Stimulated activated effector memory CD8-positive, alpha-beta T cell treated with anti-CD3 and anti-CD28 coated beads, Interleukin-12 subunit alpha, Interleukin-12 subunit beta, amount 100 ng/mL, for 72 hours (primary cell): Measurements from ENCODE around the gene CNST.
"Not testable (repeated sequence)": the region's sequence is repeated elsewhere in the genome, so short reads cannot be mapped to it uniquely, and the experiment has no call there.

Experiments used
- ATAC-seq: fragments of 150-1000 bp; cut with Tn5 transposase; 2 replicates; pipeline ENCODE4 v1.10.0; 2021
- DNase-seq, 2 donors: peaks; one replicate each; pipeline ENCODE4 v3.0.0; 2021 to 2022; ENCODE audit warnings: low spot score in 2 of 2
- H3K27ac Mint-ChIP-seq: one replicate; pipeline ENCODE4 v1.8.0; 2022; ENCODE audit warnings: mild to moderate bottlenecking, mixed read lengths
- H3K36me3 Mint-ChIP-seq: one replicate; pipeline ENCODE4 v1.8.0; 2022; ENCODE audit warnings: mild to moderate bottlenecking, mixed read lengths
- H3K4me1 Mint-ChIP-seq: one replicate; pipeline ENCODE4 v1.8.0; 2022; ENCODE audit warnings: mixed read lengths
- H3K4me3 Mint-ChIP-seq: one replicate; pipeline ENCODE4 v1.8.0; 2022; ENCODE audit warnings: mild to moderate bottlenecking, mixed read lengths
- H3K9me3 Mint-ChIP-seq: one replicate; pipeline ENCODE4 v1.8.0; 2022; ENCODE audit warnings: mixed read lengths

CNST gene

GRCh38 chr1:246680696-246681130, 114.5 kb downstream of the CNST start:
- no peak for DNase-seq
- peaks cover 5% of the 10 kb centered on the region for H3K36me3 Mint-ChIP-seq

GRCh38 chr1:246681900-246682895, 115.9 kb downstream of the CNST start:
- peaks cover 5% of the 10 kb centered on the region for H3K36me3 Mint-ChIP-seq
- no peaks in the 10 kb centered on the region for H3K9me3 Mint-ChIP-seq
- H3K4me1 Mint-ChIP-seq: no peaks in the 10 kb centered on the region
- no peak overlapping the region for H3K27ac Mint-ChIP-seq
- no peak for ATAC-seq
- H3K4me3 Mint-ChIP-seq: no peak overlapping the region
- DNase-seq: no peak

More at GRCh38 chr1:246680696-246681130, 114.5 kb downstream of the CNST start:
- ATAC-seq: no peak
- no peaks in the 10 kb centered on the region for H3K9me3 Mint-ChIP-seq
- no peak overlapping the region for H3K4me3 Mint-ChIP-seq
- no peaks in the 10 kb centered on the region for H3K4me1 Mint-ChIP-seq
- H3K27ac Mint-ChIP-seq: no peak overlapping the region

GRCh38 chr1:246683521-246683920, 117.3 kb downstream of the CNST start:
- no peak overlapping the region for H3K27ac Mint-ChIP-seq
- no peak for ATAC-seq
- H3K4me3 Mint-ChIP-seq: no peak overlapping the region
- H3K4me1 Mint-ChIP-seq: no peaks in the 10 kb centered on the region
- no peak for DNase-seq
- peaks cover 5% of the 10 kb centered on the region for H3K36me3 Mint-ChIP-seq
- H3K9me3 Mint-ChIP-seq: no peaks in the 10 kb centered on the region

DNA sequence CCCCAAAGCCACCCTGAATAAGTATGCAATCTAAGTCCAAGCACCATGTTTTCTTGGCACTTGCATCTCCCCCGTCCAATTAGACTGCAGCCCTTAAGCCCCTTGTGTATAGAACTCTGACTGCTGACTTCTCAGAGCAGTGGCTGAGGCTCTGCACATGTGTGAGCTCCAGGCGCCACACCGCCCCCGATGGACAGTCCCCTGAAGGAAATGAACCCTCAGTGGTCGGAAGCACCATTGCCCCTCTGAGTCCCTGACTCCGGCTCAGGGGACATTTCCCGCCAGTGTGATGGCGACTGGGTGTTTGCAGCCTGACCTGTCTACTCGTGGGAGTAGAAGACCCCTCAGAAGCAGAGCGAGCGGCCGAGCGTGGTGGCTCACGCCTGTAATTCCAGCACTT, 120.7 kb downstream of the CNST start:
- Mint-ChIP-seq H3K4me3 (no peak overlapping the region), H3K27ac (no peak overlapping the region), H3K9me3 (no peaks in the 10 kb centered on the region), H3K36me3 (no peaks in the 10 kb centered on the region), H3K4me1 (no peaks in the 10 kb centered on the region)
- DNase-seq (no peak), ATAC-seq (no peak)

DNA sequence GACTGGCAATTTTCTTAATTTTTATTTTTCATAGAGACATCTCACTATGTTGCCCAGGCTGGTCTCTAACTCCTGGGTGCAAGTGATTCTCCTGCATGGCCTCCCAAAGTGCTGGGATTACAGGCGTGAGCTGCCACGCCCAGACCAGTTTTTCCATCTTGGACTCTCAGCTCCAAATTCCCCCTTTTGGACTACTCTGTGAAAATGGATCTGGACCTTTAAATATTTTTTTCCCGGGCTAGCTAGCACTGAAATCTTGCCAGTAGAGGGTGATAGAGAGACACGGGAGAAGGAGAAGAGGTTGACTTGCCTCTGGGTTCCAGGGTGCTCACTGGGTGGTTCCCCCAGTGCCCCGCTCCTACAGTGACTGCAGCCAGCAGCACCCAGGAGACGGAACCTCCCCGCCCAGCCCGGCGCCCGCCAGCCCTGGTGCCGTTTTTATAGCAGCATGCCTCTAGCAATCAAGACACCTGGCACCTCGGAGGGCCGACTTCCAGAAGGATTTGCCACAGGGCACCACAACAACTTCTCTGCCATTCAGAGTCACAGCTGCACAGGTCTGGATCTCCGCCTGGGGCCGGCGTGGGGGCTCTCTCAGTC, 123.3 kb downstream of the CNST start:
- Mint-ChIP-seq H3K27ac (no peak overlapping the region), H3K4me1 (no peaks in the 10 kb centered on the region), H3K36me3 (no peaks in the 10 kb centered on the region), H3K4me3 (no peak overlapping the region), H3K9me3 (peaks cover 3% of the 10 kb centered on the region)
- DNase-seq (peak; percentile 14 to 54), ATAC-seq (peak; percentile 88)

GRCh38 chr1:246690100-246690499, 123.8 kb downstream of the CNST start:
- H3K27ac Mint-ChIP-seq: no peak overlapping the region
- H3K36me3 Mint-ChIP-seq: no peaks in the 10 kb centered on the region
- no peak overlapping the region for H3K4me3 Mint-ChIP-seq
- peaks cover 3% of the 10 kb centered on the region for H3K9me3 Mint-ChIP-seq
- no peaks in the 10 kb centered on the region for H3K4me1 Mint-ChIP-seq
- ATAC-seq (no peak), DNase-seq (no peak)

DNA sequence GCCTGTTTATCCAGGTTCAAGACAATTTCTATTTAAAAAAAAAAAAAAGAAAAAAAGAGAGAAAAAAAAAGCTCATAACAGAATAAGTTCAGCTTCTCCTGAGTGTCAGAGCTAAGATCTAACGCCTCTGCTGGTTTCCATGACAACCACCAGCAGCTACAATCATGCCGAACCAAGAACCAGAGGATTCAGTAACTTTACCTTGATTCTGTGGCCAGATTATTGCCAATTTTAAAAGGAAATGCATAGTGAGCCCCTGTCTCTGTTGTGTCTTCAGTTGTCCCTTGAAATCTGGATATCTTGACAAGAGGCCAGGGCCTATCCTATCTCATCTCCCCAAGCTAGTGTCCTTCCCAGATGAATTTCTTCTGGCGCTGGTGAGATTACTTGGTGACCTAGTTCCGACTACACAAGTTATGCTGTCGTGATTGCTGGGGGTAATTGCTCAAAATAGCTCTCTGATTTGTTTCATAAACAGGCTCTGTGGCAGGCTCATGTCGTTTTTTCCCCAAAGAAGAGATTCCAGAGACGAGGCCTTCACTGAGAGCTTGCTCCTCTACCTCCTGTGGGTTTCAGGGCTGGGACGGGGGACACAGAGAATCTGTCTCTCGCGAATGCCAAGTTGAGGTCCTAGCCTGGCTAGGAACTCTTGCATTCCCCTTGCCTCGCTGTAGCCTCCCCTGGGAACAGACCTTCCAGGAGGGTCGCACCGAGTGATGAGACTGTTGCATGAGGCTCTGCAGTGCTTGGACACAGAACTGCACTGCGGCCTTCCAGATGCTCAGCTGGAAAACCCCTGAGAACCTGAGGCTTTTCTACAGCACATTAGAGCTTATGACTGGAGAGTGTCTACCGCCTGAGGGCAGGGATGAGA, 125.6 kb downstream of the CNST start:
- no peak overlapping the region for H3K4me3 Mint-ChIP-seq
- H3K4me1 Mint-ChIP-seq: peaks cover 6% of the 10 kb centered on the region

DNA sequence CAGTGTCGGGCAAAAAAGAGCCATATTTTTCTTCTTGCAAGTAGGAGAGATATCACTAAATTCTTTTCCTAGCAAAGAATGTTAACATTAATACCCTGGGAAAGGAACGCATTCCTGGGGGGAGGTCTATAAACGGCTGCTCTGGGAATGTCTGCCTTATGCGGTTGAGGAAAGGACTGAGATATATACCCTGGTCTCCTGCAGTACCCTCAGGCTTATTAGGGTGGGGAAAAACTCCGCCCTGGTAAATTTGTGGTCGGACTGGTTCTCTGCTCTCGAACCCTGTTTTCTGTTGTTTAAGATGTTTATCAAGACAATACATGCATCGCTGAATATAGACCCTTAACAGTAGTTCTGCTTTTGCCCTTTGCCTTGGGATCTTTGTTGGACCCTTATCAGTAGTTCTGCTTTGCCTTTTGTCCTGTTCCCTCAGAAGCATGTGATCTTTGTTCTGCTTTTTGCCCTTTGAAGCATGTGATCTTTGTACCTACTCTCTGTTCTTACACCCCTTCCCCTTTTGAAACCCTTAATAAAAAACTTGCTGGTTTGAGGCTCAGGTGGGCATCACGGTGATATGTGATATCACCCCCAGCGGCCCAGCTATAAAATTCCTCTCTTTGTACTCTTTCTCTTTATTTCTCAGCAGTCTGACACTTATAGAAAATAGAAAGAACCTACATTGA, 128.1 kb downstream of the CNST start:
- H3K4me1 Mint-ChIP-seq: peaks cover 17% of the 10 kb centered on the region
- ATAC-seq, H3K36me3 Mint-ChIP-seq, H3K4me3 Mint-ChIP-seq, DNase-seq, H3K9me3 Mint-ChIP-seq, H3K27ac Mint-ChIP-seq: not testable (repeated sequence)

More for the DNA sequence above, 125.6 kb downstream of the CNST start:
- ATAC-seq (no peak), DNase-seq (no peak)
- Mint-ChIP-seq H3K36me3 (peaks cover 7% of the 10 kb centered on the region), H3K9me3 (peaks cover 3% of the 10 kb centered on the region), H3K27ac (peak overlapping the region; percentile 12)

DNA sequence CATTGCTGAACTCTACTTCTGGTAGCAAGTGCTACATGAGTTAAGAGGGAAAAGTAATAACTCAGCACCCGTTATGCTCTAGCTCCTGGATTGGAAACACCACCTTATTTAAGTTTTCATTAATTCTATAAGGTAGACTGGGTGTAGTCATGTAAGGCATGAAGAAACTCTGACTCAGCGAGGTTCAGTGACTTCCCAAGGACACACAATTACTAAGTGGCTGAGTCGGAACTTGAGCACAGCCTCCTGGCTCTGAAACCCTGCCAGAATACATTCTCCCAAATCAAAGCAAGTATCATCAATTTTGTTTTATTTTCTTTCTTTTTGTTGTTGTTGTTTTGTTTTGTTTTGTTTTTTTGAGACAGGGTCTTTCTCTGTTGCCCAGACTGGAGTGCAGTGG, 128.9 kb downstream of the CNST start:
- Mint-ChIP-seq H3K4me1 (peaks cover 19% of the 10 kb centered on the region), H3K36me3 (peaks cover 7% of the 10 kb centered on the region), H3K4me3 (no peak overlapping the region), H3K9me3 (peaks cover 3% of the 10 kb centered on the region), H3K27ac (no peak overlapping the region)
- no peak for DNase-seq
- no peak for ATAC-seq

DNA sequence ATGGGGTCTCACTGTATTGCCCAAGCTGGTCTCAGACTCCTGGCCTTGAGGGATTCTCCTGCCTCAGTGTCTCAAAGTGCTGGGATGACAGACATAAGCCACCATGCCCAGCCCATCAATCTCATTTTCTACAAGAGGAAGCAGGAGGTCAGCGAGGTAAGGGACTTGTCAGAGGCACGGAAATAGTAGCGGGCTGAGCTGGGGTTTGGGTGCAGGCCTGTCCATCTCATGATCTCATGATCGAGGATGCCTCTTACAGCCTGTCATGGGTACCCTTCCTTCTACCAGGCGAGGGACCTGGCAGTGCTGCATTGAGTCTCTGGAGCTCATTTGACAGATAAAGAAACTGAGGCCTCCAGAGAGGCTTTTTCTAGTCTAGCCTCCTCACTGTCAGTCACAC, 129.4 kb downstream of the CNST start:
- H3K9me3 Mint-ChIP-seq: peaks cover 3% of the 10 kb centered on the region
- ATAC-seq: no peak
- no peak overlapping the region for H3K27ac Mint-ChIP-seq
- no peak overlapping the region for H3K4me3 Mint-ChIP-seq
- H3K36me3 Mint-ChIP-seq: peaks cover 7% of the 10 kb centered on the region
- H3K4me1 Mint-ChIP-seq: peaks cover 19% of the 10 kb centered on the region
- no peak for DNase-seq

DNA sequence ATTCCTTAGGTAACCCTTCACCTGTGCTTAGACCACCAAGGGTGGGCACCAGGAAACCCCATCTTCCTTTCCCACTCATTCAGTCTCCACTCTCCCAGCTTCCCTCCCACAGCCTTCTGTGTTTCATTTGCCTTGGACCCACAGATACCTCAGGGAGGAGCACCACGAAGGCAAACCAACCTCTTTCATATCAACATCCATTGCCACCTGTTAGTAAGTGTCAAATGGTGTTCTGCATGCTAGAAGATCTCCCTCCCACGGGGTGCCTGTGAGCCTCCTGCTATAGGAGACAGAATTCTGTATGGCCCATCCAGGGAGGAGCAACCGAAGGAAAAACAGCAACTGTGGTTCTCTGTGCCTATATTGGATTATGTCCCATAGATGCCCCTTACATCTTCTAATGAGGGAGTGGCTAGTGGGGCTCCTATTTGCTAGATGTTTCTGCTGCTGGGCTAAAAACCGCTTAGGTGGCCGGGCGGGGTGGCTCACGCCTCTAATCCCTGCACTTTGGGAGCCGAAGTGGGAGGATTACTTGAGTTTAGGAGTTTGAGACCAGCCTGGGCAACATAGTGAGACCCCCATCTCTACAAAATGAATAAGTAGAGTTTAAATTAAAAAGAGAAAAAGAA, 132.3 kb downstream of the CNST start:
- Mint-ChIP-seq H3K27ac (peak overlapping the region; percentile 91), H3K36me3 (peaks cover 7% of the 10 kb centered on the region), H3K4me1 (peaks cover 19% of the 10 kb centered on the region), H3K4me3 (peak overlapping the region; percentile 60), H3K9me3 (no peaks in the 10 kb centered on the region)
- DNase-seq: no peak
- ATAC-seq: no peak

GRCh38 chr1:246699095-246699735, 133.0 kb downstream of the CNST start:
- Mint-ChIP-seq H3K27ac (peak overlapping the region; percentile 91), H3K4me1 (peaks cover 19% of the 10 kb centered on the region), H3K9me3 (no peaks in the 10 kb centered on the region), H3K4me3 (peak overlapping the region; percentile 60), H3K36me3 (peaks cover 7% of the 10 kb centered on the region)
- ATAC-seq (peak; percentile 99), DNase-seq (peak; percentile 77 to 86)

DNA sequence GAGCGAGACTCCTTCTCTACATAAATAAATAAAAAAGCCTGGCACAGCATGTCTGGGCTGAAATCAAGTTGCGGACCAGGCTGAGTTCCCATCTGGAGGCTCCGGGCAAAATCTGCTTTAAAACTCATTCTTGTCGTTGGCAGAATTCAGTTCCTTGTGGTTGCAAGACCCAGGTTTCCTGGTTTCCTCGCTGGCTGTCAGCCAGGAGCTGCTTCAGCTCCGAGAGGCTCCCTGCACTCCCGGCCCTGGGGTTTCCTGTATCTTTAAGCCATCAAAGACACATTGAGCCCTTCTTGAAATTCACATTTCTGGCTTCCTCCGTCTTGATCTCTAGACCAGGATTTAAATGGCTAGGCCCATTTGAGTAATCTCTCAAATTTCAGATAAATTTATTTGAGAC, 137.3 kb downstream of the CNST start:
- Mint-ChIP-seq H3K4me1 (peaks cover 10% of the 10 kb centered on the region), H3K4me3 (no peak overlapping the region), H3K27ac (no peak overlapping the region), H3K36me3 (no peaks in the 10 kb centered on the region), H3K9me3 (no peaks in the 10 kb centered on the region)
- ATAC-seq (no peak), DNase-seq (no peak)

- H3K27ac Mint-ChIP-seq: no peak overlapping the region
- no peaks in the 10 kb centered on the region for H3K4me1 Mint-ChIP-seq
- ATAC-seq (no peak), DNase-seq (no peak)
- no peak overlapping the region for H3K4me3 Mint-ChIP-seq
- H3K9me3 Mint-ChIP-seq: no peaks in the 10 kb centered on the region
- no peaks in the 10 kb centered on the region for H3K36me3 Mint-ChIP-seq
Observed at GRCh38 chr1:246705368-246705767, 139.1 kb downstream of the CNST start.
